ENCODE data around the gene NTRK3. TPM values are rescaled to one million over a fixed set of nuclear protein-coding genes. Genes with fewer than 3 reads are reported as not detected.

The NTRK3 gene
- total and polyA plus RNA-seq, 2 donors (not counting 3 experiments of a cell fraction or from before 2014, with no cell fraction given): not detected

DNA sequence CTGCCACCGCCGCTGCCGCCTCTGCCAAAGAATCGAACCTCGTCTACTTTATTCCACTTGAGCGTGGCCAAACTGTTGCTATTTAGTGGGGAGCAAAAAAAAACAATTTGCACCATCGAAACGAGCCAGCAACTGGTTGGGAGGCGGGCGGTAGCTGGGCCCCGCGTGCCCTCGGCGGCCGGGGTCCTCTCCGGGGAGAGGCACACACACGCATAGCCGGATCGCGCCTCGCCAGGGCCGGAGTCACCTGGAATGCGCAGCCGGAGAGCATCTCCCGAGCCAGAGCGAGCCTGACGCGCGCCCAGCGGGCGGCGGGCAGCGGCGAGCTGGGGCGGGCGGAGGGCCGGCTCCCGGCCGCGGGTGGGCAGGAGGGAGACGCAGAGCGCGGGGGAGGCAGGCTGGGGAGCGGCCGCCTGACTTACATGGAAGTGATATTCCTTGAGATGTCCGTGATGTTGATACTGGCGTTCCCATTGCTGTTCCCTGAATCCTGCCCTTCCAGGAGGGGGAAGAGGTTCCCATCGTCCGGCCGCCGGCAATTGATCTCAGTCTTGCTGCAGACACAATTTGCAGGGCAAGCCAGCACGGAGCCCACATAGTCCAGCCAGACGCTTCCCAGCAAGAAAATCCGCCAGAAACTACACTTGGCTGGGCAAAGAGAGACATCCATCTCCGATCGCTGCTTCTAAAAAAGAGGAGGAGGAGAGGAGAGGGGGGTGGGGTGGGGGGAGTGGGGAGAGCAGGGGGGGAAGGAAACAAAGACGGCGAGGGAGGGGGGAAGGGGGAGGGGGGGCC is 858 bp downstream of the NTRK3 start:
- no peak overlapping the region for H2AFZ ChIP-seq (ENCODE audit: low read depth, low read length)
- CTCF ChIA-PET: interaction anchor here (1.1 kb wide), 1 partner anchor 19 kb away, joined by 3 read pairs; no protein-coding TSS in a partner anchor
- H3K36me3 ChIP-seq (ENCODE audit: control insufficient read depth in 2 of 2, extremely low read depth in 1 of 2, insufficient read depth in 2 of 2, low read length in 2 of 2): no peaks in the 10 kb centered on the region
- DNase-seq (ENCODE audit: low read depth, low spot score) (peak; percentile 19), FAIRE-seq (no peak)
- H3K4me2 ChIP-seq (ENCODE audit: insufficient read depth, low read length): no peak overlapping the region
- POLR2A ChIA-PET: no interaction called here
- no peaks in the 10 kb centered on the region for H3K79me2 ChIP-seq (ENCODE audit: control insufficient read depth, insufficient read depth, low read length)
- H3K4me3 ChIP-seq (replicated peaks in 1 of 3; ENCODE audit: insufficient read depth in 1 of 3, low read depth in 1 of 3, low read length in 3 of 3): no peak overlapping the region
- H3K27ac ChIP-seq (ENCODE audit: insufficient read depth, low read depth, low read length): no peak overlapping the region
- no peaks in the 10 kb centered on the region for H3K9me3 ChIP-seq (replicated peaks; ENCODE audit: control insufficient read depth, insufficient read depth, low read length)
- H3K27me3 ChIP-seq (ENCODE audit: control insufficient read depth in 2 of 2, insufficient read depth in 2 of 2, low read length in 2 of 2): peaks cover 38 to 43% of the 10 kb centered on the region in 2 experiments
- no peak overlapping the region for H3K9ac ChIP-seq (replicated peaks; ENCODE audit: extremely low read depth, insufficient read depth, low read length)
- TF ChIP-seq EZH2 (IDR thresholded peaks at IDR 0.05; ENCODE audit: borderline replicate concordance, low read depth, low read length, severe bottlenecking) (peak; percentile 87), CTCF (IDR thresholded peaks at IDR 0.05; ENCODE audit: extremely low read depth in 1 of 2, insufficient read depth in 1 of 2, low read depth in 1 of 2, low read length in 2 of 2) (no peak)
- no peaks in the 10 kb centered on the region for H4K20me1 ChIP-seq (replicated peaks; ENCODE audit: control insufficient read depth, extremely low read depth, insufficient read depth, low read length)
- intact Hi-C loops (cut with micrococcal nuclease) (no loop called here), dilution Hi-C loops (cut with MboI; ENCODE audit: extremely low pct_ligation_motif_present, low sequenced_read_pairs) (no loop called here)
- BruUV-seq (replicated peaks): no TSS peak
- no peaks in the 10 kb centered on the region for H3K9me1 ChIP-seq (replicated peaks; ENCODE audit: control insufficient read depth, extremely low read depth, insufficient read depth, low read length)
- no peaks in the 10 kb centered on the region for H3K4me1 ChIP-seq (ENCODE audit: control insufficient read depth, extremely low read depth, insufficient read depth, low read length)

DNA sequence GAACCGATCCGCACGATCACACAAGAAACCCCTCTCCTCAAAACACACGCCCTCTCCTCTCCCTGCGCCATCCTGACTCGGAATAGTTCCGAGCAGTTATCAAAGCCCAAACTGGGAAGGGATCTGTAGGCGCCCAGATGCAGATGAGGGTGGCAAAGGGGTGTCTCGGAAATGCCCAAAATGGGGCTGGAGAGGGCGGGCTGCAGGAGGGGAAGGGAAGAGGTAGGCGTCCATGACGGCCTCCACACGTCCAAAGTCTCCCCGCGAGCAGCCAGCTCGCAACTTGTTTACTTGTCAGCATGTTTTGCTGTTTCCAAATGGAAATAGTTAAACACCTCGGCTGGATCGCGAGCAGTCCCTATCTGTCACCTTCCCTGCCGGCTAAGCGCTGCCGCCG is 1.5 kb downstream of the NTRK3 start:
- peaks cover 38 to 43% of the 10 kb centered on the region in 2 experiments for H3K27me3 ChIP-seq (ENCODE audit: control insufficient read depth in 2 of 2, insufficient read depth in 2 of 2, low read length in 2 of 2)
- H3K9me3 ChIP-seq (replicated peaks; ENCODE audit: control insufficient read depth, insufficient read depth, low read length): no peaks in the 10 kb centered on the region
- H3K79me2 ChIP-seq (ENCODE audit: control insufficient read depth, insufficient read depth, low read length): no peaks in the 10 kb centered on the region
- ChIA-PET POLR2A (no interaction called here), CTCF (interaction anchor here (1.1 kb wide), 1 partner anchor 19 kb away, joined by 3 read pairs; no protein-coding TSS in a partner anchor)
- no peak overlapping the region for H3K27ac ChIP-seq (ENCODE audit: insufficient read depth, low read depth, low read length)
- no peaks in the 10 kb centered on the region for H3K36me3 ChIP-seq (ENCODE audit: control insufficient read depth in 2 of 2, extremely low read depth in 1 of 2, insufficient read depth in 2 of 2, low read length in 2 of 2)
- FAIRE-seq (no peak), DNase-seq (ENCODE audit: low read depth, low spot score) (no peak)
- intact Hi-C loops (cut with micrococcal nuclease): no loop called here
- BruUV-seq (replicated peaks): no TSS peak
- no peaks in the 10 kb centered on the region for H3K4me1 ChIP-seq (ENCODE audit: control insufficient read depth, extremely low read depth, insufficient read depth, low read length)
- no peak overlapping the region for H3K9ac ChIP-seq (replicated peaks; ENCODE audit: extremely low read depth, insufficient read depth, low read length)
- dilution Hi-C loops (cut with MboI; ENCODE audit: extremely low pct_ligation_motif_present, low sequenced_read_pairs): no loop called here
- H2AFZ ChIP-seq (ENCODE audit: low read depth, low read length): no peak overlapping the region
- no peak overlapping the region for H3K4me3 ChIP-seq (replicated peaks in 1 of 3; ENCODE audit: insufficient read depth in 1 of 3, low read depth in 1 of 3, low read length in 3 of 3)
- no peaks in the 10 kb centered on the region for H3K9me1 ChIP-seq (replicated peaks; ENCODE audit: control insufficient read depth, extremely low read depth, insufficient read depth, low read length)
- no peak overlapping the region for H3K4me2 ChIP-seq (ENCODE audit: insufficient read depth, low read length)
- H4K20me1 ChIP-seq (replicated peaks; ENCODE audit: control insufficient read depth, extremely low read depth, insufficient read depth, low read length): no peaks in the 10 kb centered on the region
- TF ChIP-seq, protein P1, sequence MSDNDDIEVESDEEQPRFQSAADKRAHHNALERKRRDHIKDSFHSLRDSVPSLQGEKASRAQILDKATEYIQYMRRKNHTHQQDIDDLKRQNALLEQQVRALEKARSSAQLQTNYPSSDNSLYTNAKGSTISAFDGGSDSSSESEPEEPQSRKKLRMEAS (IDR thresholded peaks at IDR 0.05; ENCODE audit: insufficient read depth, insufficient read length): no peak
- TF ChIP-seq JUN (IDR thresholded peaks at IDR 0.05; ENCODE audit: borderline replicate concordance, insufficient read depth, insufficient read length, low read depth) (no peak), CTCF (IDR thresholded peaks at IDR 0.05; ENCODE audit: extremely low read depth in 1 of 2, insufficient read depth in 1 of 2, low read depth in 1 of 2, low read length in 2 of 2) (no peak), POLR2A (IDR thresholded peaks at IDR 0.05; ENCODE audit: low read depth, low read length) (no peak), POLR2AphosphoS5 (IDR thresholded peaks at IDR 0.05; ENCODE audit: insufficient read depth, low read depth, low read length) (no peak), FOS (IDR thresholded peaks at IDR 0.05; ENCODE audit: borderline replicate concordance, insufficient read depth, low read length) (no peak), EZH2 (IDR thresholded peaks at IDR 0.05; ENCODE audit: borderline replicate concordance, low read depth, low read length, severe bottlenecking) (no peak), MYC (IDR thresholded peaks at IDR 0.05; ENCODE audit: low read depth, low read length) (no peak), GATA2 (IDR thresholded peaks at IDR 0.05; ENCODE audit: insufficient read depth, insufficient read length, low read depth, low read length) (no peak)

All from endothelial cell of umbilical vein (primary cell).